Measurements from ENCODE around the gene PLEKHG3.

The PLEKHG3 gene

GRCh38 chr14:64769096-64770020, 65.1 kb downstream of the PLEKHG3 start:
- CTCF ChIA-PET, result interaction anchor here (1.2 to 13.2 kb wide), 6 partner anchors 8 to 141 kb away, joined by 3 to 94 read pairs (median 8); no protein-coding TSS in a partner anchor
- POLR2A ChIA-PET, result no interaction called here
- H3K4me3 ChIP-seq (ENCODE audit: low read depth, low read length), result no peak overlapping the region

DNA sequence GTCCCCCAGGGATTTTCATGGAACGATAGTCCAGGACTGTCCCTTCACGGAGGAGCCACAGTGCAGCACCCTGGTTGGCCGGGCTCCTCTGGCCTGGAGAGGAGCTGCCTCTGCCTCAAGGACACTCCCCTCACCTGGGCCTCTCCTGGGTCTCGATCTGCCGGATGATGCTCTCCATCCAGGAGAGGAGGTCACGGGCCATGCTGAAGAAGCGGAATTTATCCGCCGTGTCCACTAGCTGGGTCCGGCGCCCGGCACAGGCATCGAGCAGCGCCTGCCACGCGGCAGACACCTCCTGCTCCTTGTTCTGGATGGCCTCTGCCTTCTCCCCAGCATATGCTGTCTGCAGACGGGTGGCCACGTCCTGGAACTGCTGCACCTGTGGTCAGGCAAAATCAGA, 66.5 kb downstream of the PLEKHG3 start:
- no peak for TF ChIP-seq CTCF (IDR thresholded peaks at IDR 0.05; ENCODE audit: insufficient read depth, low read length, missing control alignments)
- H3K4me3 ChIP-seq (ENCODE audit: low read depth, low read length), result no peak overlapping the region
- no peak for DNase-seq (ENCODE audit: low read depth, low spot score)
- CTCF ChIA-PET, result interaction anchor here (1.3 to 13.2 kb wide), 5 partner anchors 10 to 121 kb away, joined by 4 to 94 read pairs (median 11); no protein-coding TSS in a partner anchor
- POLR2A ChIA-PET, result no interaction called here

More at GRCh38 chr14:64769096-64770020, 65.1 kb downstream of the PLEKHG3 start:
- no peak for TF ChIP-seq CTCF (IDR thresholded peaks at IDR 0.05; ENCODE audit: insufficient read depth, low read length, missing control alignments)
- DNase-seq (ENCODE audit: low read depth, low spot score), result no peak

GRCh38 chr14:64771161-64771560, 66.9 kb downstream of the PLEKHG3 start:
- no peak for DNase-seq (ENCODE audit: low read depth, low spot score)
- H3K4me3 ChIP-seq (ENCODE audit: low read depth, low read length), result no peak overlapping the region
- CTCF ChIA-PET, result interaction anchor here (1.3 to 13.2 kb wide), 5 partner anchors 10 to 120 kb away, joined by 4 to 94 read pairs (median 11); no protein-coding TSS in a partner anchor
- POLR2A ChIA-PET, result no interaction called here
- no peak for TF ChIP-seq CTCF (IDR thresholded peaks at IDR 0.05; ENCODE audit: insufficient read depth, low read length, missing control alignments)

DNA sequence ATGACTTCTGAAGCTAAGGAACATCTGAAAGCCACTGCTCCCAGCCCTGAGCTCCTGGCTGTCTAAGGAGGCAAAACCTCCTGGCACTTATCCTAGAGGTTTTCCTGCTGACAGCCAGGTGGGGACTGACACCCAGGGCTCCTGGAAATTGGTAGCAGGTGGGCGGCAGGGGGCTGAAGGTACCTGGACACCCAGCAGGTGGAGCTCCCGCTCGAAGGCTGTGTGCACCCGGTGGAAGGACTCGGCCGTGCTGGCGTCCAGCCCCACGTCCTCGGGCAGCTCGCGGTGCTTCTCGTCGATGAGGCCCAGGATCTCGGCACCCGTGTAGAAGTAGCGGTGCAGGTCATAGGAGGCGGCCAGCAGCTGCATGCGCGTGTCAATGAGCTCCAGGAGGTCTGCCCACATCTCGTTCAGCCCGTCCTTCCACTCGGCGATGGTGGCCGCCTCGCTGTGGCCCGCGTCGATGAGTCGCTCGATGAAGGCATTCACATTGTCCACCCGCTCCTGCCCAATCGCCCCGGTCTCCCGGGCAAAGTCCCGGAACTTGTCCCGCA, 68.2 kb downstream of the PLEKHG3 start:
- no peak for TF ChIP-seq CTCF (IDR thresholded peaks at IDR 0.05; ENCODE audit: insufficient read depth, low read length, missing control alignments)
- ChIA-PET CTCF (interaction anchor here (0.7 to 13.2 kb wide), 9 partner anchors 7 to 119 kb away, joined by 3 to 94 read pairs (median 7); no protein-coding TSS in a partner anchor), POLR2A (no interaction called here)
- DNase-seq (ENCODE audit: low read depth, low spot score), result no peak
- no peak overlapping the region for H3K4me3 ChIP-seq (ENCODE audit: low read depth, low read length)

GRCh38 chr14:64773046-64773445, 68.8 kb downstream of the PLEKHG3 start:
- TF ChIP-seq CTCF (IDR thresholded peaks at IDR 0.05; ENCODE audit: insufficient read depth, low read length, missing control alignments), result no peak
- ChIA-PET POLR2A (no interaction called here), CTCF (interaction anchor here (0.7 to 13.2 kb wide), 7 partner anchors 8 to 118 kb away, joined by 3 to 94 read pairs (median 7); no protein-coding TSS in a partner anchor)
- DNase-seq (ENCODE audit: low read depth, low spot score), result no peak
- H3K4me3 ChIP-seq (ENCODE audit: low read depth, low read length), result no peak overlapping the region

DNA sequence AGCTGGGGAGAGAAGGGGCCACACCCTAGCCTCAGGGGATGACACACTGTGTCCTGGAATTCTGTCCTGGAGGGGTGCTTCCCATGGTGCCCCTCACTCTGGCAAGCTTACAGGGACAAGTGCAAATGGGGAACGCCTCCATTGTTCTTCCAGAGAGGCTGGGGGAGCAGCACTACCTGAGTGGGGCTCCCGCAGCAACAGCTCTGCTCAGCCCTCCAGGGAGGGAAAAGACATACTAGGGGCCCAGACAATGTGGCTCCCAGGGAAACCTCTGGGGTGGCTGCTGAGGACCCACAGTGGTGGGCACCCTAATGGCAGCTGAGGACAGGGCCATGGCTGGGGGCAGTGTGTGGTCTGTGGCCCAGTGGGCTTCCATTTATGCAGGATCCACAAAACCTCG, 69.4 kb downstream of the PLEKHG3 start:
- ChIA-PET POLR2A (no interaction called here), CTCF (interaction anchor here (0.6 to 13.2 kb wide), 6 partner anchors 9 to 118 kb away, joined by 3 to 94 read pairs (median 12); no protein-coding TSS in a partner anchor)
- no peak for TF ChIP-seq CTCF (IDR thresholded peaks at IDR 0.05; ENCODE audit: insufficient read depth, low read length, missing control alignments)
- H3K4me3 ChIP-seq (ENCODE audit: low read depth, low read length), result no peak overlapping the region
- no peak for DNase-seq (ENCODE audit: low read depth, low spot score)

Measured in AG04449 (cell line).